Stimulated activated CD8-positive, alpha-beta memory T cell treated with anti-CD3 and anti-CD28 coated beads, Interleukin-12 subunit alpha, Interleukin-12 subunit beta, amount 100 ng/mL, for 1 hour (primary cell): ENCODE data around the gene CHN2.
A peak's percentile ranks its signal among the peaks of the same experiment; 100 is the strongest.

ENCODE experiments used
- DNase-seq: peaks from one replicate; pipeline ENCODE4 v3.0.0-alpha.2; 2020; ENCODE audit warnings: low read depth

Gene CHN2

GRCh38 chr7:29194594-29195427 lies at the start of gene CHN2:
Gene CHN2 (plus strand): TSS chr7:29194775.
- peak; percentile 33 for DNase-seq

- no peak for DNase-seq
Observed at GRCh38 chr7:29145553-29146056, 49.0 kb upstream of the CHN2 start.

- no peak for DNase-seq
Observed at GRCh38 chr7:29146057-29146706, 48.4 kb upstream of the CHN2 start, which contains the start of gene CPVL. Gene CPVL (minus strand): TSS chr7:29146537. CDS start chr7:29121061, 25,476 bp downstream.

GRCh38 chr7:29146888-29147609 lies 47.5 kb upstream of the CHN2 start:
- no peak for DNase-seq

- DNase-seq = no peak
Observed at GRCh38 chr7:29147821-29148220, 46.8 kb upstream of the CHN2 start.

- DNase-seq = no peak
Observed at GRCh38 chr7:29149036-29149435, 45.5 kb upstream of the CHN2 start.

- DNase-seq = no peak
Observed at GRCh38 chr7:29150856-29151255, 43.7 kb upstream of the CHN2 start.

- DNase-seq = no peak
Observed at GRCh38 chr7:29154076-29154475, 40.5 kb upstream of the CHN2 start.

GRCh38 chr7:29156907-29157452 lies 37.6 kb upstream of the CHN2 start:
- DNase-seq = no peak

GRCh38 chr7:29158795-29159423 lies 35.7 kb upstream of the CHN2 start:
- no peak for DNase-seq

GRCh38 chr7:29160080-29160479 lies 34.5 kb upstream of the CHN2 start:
- DNase-seq = no peak

GRCh38 chr7:29161231-29161630 lies 33.3 kb upstream of the CHN2 start:
- no peak for DNase-seq

GRCh38 chr7:29162577-29162976 lies 32.0 kb upstream of the CHN2 start:
- no peak for DNase-seq

GRCh38 chr7:29163854-29164253 lies 30.7 kb upstream of the CHN2 start:
- no peak for DNase-seq

GRCh38 chr7:29167721-29168120 lies 26.9 kb upstream of the CHN2 start:
- DNase-seq = no peak

GRCh38 chr7:29170781-29171180 lies 23.8 kb upstream of the CHN2 start:
- no peak for DNase-seq

GRCh38 chr7:29173458-29173857 lies 21.1 kb upstream of the CHN2 start:
- no peak for DNase-seq

GRCh38 chr7:29177963-29178600 lies 16.5 kb upstream of the CHN2 start:
- no peak for DNase-seq

GRCh38 chr7:29179115-29179514 lies 15.5 kb upstream of the CHN2 start:
- DNase-seq = no peak

- no peak for DNase-seq
Observed at GRCh38 chr7:29184599-29184998, 10.0 kb upstream of the CHN2 start.

GRCh38 chr7:29185613-29186012 lies 9.0 kb upstream of the CHN2 start:
- DNase-seq = no peak
